ENCODE measurements around the gene FCGBP.
A peak's percentile ranks its signal among the peaks of the same experiment; 100 is the strongest.

The FCGBP gene

GRCh38 chr19:39943586-39943985 lies 9.2 kb upstream of the FCGBP start:
- no peak for DNase-seq

DNA sequence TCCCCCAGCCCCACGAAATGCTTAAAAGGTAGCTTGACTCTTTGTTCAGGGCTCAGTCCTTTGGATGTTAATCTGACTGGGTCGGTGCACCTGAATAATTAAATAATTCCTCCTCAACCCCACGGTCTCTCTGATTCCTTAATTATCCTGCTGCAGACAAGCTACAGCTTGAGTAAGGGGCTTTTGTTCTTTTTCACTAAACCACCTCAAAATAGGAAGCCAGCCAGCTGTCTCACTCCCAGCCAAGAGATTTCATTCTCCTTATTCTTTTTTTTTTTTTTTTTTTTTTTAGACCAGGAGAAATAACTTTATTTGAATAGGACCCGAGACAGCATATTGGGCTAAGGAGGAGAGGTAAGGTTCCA lies 7.9 kb upstream of the FCGBP start:
- DNase-seq: no peak

- peak; percentile 81 to 86 for DNase-seq
Measured at GRCh38 chr19:39941615-39942365, 7.4 kb upstream of the FCGBP start.

- peak in 1 of 2 donors; percentile 51 for DNase-seq
Measured at GRCh38 chr19:39941151-39941550, 6.7 kb upstream of the FCGBP start.

GRCh38 chr19:39940221-39940833 lies 5.9 kb upstream of the FCGBP start:
- no peak for DNase-seq

DNA sequence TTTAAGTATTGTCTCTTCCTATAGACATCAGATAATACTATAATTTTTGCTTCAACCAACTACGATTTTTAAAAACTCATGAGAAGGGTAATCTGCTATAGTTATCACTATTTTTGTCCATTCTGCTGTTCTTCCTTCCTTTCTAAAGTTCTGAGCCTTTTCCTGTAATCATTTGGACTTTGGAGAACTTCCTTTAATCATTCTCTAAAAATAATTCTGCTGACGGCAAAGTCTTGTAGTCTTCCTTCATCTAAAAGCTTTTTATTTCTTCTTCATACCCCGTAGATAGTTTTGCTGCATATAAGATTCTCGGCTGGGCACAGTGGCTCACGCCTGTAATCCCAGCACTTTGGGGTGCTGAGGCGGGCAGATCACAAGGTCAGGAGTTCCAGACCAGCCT lies 5.1 kb upstream of the FCGBP start:
- DNase-seq: no peak

DNA sequence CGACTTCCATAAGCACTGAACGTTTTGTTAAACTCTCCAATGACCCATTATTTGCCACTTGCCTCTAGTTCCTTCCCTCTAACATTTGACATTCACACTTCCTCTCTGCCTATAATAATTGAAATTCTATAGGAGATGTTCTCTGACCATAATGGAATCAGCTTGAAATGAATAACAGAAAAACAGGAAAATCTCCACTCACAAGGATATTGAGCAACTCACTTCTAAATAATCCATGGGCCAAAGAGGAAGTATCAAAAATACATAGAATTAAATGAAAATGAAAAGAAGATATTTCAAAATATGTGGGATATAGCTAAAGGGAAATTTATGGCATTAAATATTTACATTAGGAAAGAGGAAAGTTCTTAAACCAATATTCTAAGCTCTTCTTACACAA lies 3.4 kb upstream of the FCGBP start:
- no peak for DNase-seq

DNA sequence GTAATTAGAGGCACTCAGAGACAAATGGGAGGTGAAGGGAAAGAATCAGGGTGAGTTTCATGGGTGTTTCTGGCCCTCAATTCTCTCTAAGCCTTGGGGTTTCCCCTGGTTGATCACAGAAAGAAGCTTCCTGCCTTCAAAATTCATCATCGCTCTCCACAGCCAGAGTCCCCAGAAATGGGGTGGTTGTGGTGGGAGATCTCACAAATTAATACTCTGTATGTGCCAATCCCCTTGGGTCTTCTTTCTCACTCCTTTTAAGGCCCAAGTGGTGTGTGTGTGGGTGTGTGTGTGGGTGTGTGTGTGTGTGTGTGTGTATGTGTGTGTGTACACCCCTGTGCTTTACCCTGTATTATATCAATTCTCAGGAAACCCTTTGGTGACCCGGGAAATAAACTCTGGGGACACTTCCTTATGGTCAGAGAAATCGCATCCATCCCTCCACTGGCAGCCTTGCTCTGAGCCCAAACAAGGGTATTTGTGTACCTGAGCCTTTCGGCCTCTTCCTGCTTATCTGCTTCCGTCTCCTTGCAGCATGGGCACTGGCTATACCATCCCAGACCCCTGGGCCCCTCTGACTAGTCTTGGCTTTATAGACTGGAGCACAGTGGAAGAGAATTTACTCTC lies 2.8 kb upstream of the FCGBP start:
- peak; percentile 63 to 79 for DNase-seq

DNA sequence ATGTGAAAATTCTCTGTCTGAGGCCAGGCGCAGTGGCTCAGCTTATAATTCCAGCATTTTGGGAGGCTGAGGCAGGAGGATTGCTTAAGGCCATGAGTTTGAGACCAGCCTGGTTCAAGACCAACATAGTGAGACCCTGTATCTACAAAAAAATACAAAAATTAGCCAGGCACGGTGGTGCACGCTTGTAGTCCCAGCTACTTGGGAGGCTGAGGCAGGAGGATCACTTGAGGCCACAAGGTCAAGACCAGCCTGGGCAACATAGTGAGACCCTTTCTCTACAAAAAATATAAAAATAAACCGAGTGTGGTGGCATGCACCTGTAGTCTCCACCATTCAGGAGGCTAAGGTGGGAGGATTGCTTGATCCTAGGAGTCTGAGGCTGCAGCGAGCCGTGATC lies 2.2 kb upstream of the FCGBP start:
- DNase-seq: no peak

DNA sequence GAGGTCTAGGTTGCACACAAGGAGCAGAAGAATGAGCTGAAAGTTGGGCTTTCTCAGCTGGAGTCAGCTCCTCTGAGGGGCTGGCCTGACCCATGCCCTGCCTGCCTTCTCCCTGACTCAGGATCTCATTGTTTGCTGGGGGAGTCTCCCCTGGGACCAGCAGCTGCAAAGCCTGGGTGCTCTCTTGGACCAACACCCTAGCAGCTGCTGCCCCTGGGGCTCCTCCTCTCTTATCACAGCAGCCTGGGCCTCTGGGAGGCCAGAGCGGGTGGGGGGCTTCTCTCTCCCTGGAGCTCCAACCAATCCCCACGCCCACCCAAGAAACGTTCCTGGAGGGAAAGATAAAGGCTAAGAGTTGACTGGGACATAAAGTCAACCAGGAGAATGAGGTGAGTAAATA lies 1.6 kb upstream of the FCGBP start:
- no peak for DNase-seq

DNA sequence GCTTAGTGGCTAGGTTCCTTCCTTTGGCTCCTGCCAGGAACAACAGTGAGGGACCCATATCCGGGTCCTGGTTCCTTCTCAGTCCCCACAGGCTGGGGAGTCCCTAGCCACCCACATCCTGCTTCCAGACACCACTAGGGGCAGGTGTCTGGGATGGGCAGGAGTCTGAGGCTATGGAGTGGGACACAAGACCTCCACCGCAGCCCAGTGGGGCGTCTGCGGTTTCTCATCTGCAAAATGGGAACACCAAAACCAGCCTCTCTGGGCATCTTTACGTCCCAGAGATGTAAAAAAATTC lies 879 bp upstream of the FCGBP start:
- no peak for DNase-seq

DNA sequence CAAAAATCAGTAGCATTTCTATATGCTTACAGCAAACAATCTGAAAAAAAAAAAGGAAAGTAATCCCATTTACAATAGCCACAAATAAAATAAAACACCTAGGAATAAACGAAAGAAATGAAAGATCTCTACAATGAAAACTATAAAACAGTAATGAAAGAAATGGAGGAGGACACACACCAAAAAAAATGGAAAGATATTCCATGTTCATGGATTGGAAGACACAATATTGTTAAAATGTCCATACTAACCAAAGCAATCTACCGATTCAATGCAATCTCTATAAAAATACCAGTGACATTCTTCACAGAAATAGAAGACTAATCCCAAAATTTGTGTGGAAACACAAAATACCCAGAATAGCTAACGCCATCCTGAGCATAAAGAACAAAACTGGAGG lies 4.7 kb downstream of the FCGBP start:
- DNase-seq: no peak

- DNase-seq: no peak
Measured at GRCh38 chr19:39928357-39928725, 6.1 kb downstream of the FCGBP start.

- DNase-seq: no peak
Measured at GRCh38 chr19:39927524-39928356, 6.7 kb downstream of the FCGBP start.

DNA sequence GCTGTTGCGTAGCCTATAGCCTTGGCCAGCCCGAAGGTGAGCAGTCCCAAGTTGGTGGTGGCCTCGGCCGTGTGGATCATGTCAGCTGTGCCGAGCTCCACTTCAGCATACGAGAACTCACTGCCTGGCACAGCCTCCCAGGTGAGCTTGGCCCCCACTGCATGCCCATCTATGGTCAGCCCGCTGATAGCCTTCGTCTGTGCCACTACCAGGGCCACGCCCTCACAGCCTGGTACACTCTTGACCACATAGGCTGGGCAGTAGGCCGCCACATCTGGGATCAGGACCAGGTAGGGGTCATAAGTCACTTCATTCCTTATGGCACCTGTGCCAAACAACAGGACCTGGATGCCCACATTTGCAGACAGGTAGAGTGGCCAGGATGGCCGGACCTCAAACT lies 7.4 kb downstream of the FCGBP start:
- no peak for DNase-seq

- no peak for DNase-seq
Measured at GRCh38 chr19:39926170-39926760, 8.2 kb downstream of the FCGBP start.

GRCh38 chr19:39924952-39925351 lies 9.5 kb downstream of the FCGBP start:
- DNase-seq: no peak

DNA sequence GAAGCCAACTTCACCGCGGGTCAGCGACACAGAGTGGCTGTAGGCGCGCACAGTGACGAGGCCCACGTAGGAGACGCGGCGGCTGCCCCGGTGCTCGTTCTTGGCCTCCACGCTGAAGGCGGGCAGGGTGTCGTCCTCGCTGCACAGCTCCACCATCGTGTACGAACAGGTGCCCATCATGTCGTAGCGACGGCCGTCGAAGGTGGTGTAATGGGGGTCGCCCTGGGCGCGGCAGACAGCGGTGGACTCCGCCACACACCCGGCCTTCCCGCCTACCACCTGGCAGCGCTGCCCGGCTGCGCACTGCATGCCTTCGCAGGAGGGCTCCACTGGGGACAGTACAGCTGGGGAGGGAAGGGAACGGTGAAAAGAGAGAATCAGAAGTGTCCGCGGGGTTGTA lies 10.0 kb downstream of the FCGBP start:
- DNase-seq: no peak

- DNase-seq: no peak
Measured at GRCh38 chr19:39923862-39924261, 10.6 kb downstream of the FCGBP start.

GRCh38 chr19:39919976-39920375 lies 14.5 kb downstream of the FCGBP start:
- no peak for DNase-seq

GRCh38 chr19:39918183-39918651 lies 16.2 kb downstream of the FCGBP start:
- no peak for DNase-seq

DNA sequence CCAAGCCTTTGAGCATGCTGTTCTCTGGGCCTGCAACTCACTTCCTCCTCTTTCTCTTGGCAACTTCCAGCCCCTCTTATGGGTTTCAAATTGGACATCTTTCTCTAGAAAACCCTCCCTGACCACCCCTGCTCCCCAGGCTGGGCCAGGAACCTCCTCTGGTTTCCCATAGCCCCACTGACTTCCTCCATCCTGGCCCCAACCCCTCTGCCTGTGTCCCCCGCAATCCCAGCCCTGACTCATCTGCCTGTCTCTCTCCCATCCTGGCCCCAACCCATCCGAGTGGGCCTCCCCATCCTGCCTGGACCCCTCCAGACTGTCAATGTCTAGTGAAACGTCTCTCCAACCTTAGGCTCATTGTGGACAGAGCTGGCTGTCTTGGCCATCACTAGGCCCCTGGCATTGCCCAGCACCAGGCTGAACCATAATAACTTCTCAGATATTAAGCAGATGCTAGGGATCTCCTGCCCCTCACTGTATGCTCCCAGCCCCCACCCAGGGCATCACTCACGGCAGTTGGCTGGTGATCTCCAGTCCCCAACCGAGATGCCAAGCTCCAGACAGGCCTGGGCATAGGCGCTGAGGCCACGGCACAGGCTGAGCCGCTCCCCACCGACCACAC lies 16.8 kb downstream of the FCGBP start:
- no peak for DNase-seq
